Fibroblast of skin of right quadriceps (primary cell): ENCODE results near the gene CADM2.

ENCODE experiments used
- DNase-seq: peaks from one replicate; pipeline ENCODE4 v3.0.0-alpha.2; 2013

The CADM2 gene

DNA sequence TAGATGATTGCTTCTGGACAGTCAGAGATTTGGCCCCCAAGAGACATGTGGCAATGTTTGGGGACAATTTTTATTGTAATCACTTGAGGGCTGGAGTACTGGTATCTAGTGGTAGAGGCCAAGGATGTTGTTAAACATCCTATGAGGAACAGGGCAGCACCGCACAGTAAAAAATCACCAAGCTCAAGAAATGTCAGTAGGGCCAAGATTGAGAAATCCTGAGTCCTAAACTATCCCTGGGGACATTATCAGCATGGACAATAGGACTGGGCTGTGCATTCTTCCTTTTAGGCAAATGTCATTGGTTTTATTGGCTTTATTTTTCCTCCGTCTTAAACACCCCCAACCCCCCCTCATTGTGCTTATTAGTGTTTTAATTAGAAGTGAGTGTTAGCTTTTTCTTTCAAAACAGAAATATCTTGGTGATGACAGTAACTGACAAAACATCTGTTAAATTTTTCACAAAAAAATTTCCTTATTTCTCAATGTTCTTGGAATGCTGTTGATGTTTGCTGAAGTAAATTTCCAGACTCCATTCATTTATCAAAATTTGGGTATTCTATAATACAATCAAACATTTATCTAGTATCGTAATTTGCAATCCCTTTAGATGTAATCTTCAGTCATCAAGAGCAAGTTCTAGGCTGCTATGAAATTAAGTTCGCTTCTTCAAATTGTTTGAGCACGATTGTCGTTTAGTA is 1087.8 kb downstream of the CADM2 start:
- DNase-seq = no peak

GRCh38 chr3:86047161-86047560 is 1088.4 kb downstream of the CADM2 start:
- no peak for DNase-seq

DNA sequence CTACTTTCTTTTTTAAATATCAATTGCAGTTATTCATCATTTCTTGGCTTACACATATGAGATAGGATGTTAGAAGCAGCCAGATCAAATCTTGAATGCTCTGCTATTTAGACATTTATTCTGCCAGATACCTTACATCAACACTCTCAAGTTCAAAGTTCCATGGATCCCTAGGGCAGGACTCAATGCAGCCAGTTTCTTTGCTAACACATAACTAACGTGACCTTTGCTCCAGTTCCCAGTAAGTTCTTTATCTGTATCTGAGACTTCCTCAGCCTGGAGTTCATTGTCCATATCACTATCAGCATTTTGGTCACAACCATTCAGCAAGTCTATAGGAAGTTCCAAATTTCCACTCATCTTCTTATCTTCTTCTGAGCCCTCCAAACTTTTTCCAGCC is 1092.3 kb downstream of the CADM2 start:
- no peak for DNase-seq

- DNase-seq = no peak
These were observed 1097.2 kb downstream of the CADM2 start for GRCh38 chr3:86056032-86056431.

GRCh38 chr3:86056962-86057361 is 1098.2 kb downstream of the CADM2 start:
- no peak for DNase-seq

DNA sequence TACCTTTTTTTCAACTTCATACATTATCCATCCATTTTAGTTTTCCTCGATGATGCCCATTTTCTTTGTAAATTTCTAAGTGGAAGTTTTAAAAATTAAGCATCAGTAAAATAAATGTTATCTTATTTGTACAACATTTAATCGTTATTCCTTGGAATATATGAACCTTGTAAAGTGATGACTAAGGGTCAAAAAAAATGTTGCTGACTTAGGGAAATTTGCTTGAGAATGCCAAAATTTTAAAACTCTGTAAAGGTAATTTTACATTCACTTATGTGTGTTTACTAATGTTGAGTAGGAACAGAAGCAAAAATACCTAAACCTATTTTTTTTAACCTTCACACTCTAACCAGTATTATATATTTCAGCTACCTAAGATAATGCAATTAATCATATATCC is 1115.0 kb downstream of the CADM2 start:
- DNase-seq = no peak

- no peak for DNase-seq
These were observed 1128.5 kb downstream of the CADM2 start for GRCh38 chr3:86087160-86087871.

GRCh38 chr3:86104154-86104553 is 1145.4 kb downstream of the CADM2 start:
- no peak for DNase-seq

GRCh38 chr3:86109434-86109833 is 1150.6 kb downstream of the CADM2 start:
- DNase-seq = no peak
